HepG2 (cell line): ENCODE results near the gene DCLK1. TPM values are rescaled to one million over a fixed set of nuclear protein-coding genes. Genes with fewer than 3 reads are reported as not detected.

Experiments used
- ATAC-seq: fragments of 200-7000 bp; cut with Tn5 transposase; 3 replicates; pipeline ENCODE4 v1.9.1; 2020; ENCODE audit warnings: mild to moderate bottlenecking, moderate library complexity
- BruUV-seq: library from RNA; stranded (reverse); fragments of 400-500 nt; replicated peaks from 2 replicates; lab custom pipeline; 2021; lab: Mats Ljungman, UMichigan
- CTCF ChIA-PET: fragments of 300-600 bp; formaldehyde crosslinking; extraction: SDS; loops from one replicate; lab custom pipeline; 2021; ENCODE audit warnings: low total read pairs, inconsistent platforms, low intra/inter-chr PET ratio; lab: Yijun Ruan, JAX
- POLR2A ChIA-PET: fragments of 350-600 bp; sonication (Branson Sonifier 250); formaldehyde crosslinking; loops from one replicate; lab custom pipeline; 2020; ENCODE audit warnings: antibody characterized with exemption, inconsistent platforms; lab: Yijun Ruan, JAX
- DNase-seq: peaks from one replicate; pipeline ENCODE4 v3.0.0-alpha.2; 2015; ENCODE audit warnings: low spot score
- FAIRE-seq: peaks from 3 replicates; lab custom pipeline; 2011; peaks lifted over from hg19 to GRCh38; lab: Jason Lieb, UNC
- H2AFZ ChIP-seq: one replicate; pipeline ENCODE4 v1.6.1; 2011; ENCODE audit warnings: low read length, inconsistent platforms
- H3K27ac ChIP-seq: fragments of 300-600 bp; 3 replicates; pipeline ENCODE4 v1.8.0; 2011; ENCODE audit warnings: mixed run types, mild to moderate bottlenecking, mixed read lengths, low read length, inconsistent platforms; ENCODE audit not compliant: insufficient read depth; ENCODE audit errors: extremely low read length
- H3K27me3 ChIP-seq, 2 experiments: fragments of 200-600 bp in 1 of 2; 2 replicates in 1 of 2; 3 replicates in 1 of 2; pipeline versions ENCODE4 v1.6.0 to v1.8.0; 2011; ENCODE audit warnings: low read length in 2 of 2, mild to moderate bottlenecking in 2 of 2, moderate library complexity in 2 of 2, inconsistent platforms in 1 of 2; ENCODE audit not compliant: insufficient read depth in 2 of 2, control insufficient read depth in 1 of 2
- H3K36me3 ChIP-seq, 2 experiments: fragments of 200-600 bp in 1 of 2; replicated peaks in 1 of 2; 2 replicates in 1 of 2; 3 replicates in 1 of 2; pipeline versions ENCODE4 v1.5.1 to v1.8.0; 2011; ENCODE audit warnings: low read length in 2 of 2, inconsistent platforms in 1 of 2; ENCODE audit not compliant: insufficient read depth in 2 of 2, control insufficient read depth in 1 of 2
- H3K4me1 ChIP-seq: 2 replicates; pipeline ENCODE4 v1.5.1; 2012; ENCODE audit warnings: low read length, inconsistent platforms; ENCODE audit not compliant: insufficient read depth
- H3K4me2 ChIP-seq: 2 replicates; pipeline ENCODE4 v1.6.0; 2011; ENCODE audit warnings: low read depth, low read length, inconsistent platforms
- H3K4me3 ChIP-seq, 3 experiments: fragments of 200-600 bp in 1 of 3; sonication (generic), shearing (Covaris generic) in 1 of 3; replicated peaks in 1 of 3; 2 replicates each; pipeline ENCODE4 v1.5.1; 2011 to 2016; ENCODE audit warnings: low read length in 3 of 3, inconsistent platforms in 2 of 3, low read depth in 2 of 3, mild to moderate bottlenecking in 2 of 3, control low read depth in 1 of 3, mixed read lengths in 1 of 3; ENCODE audit not compliant: insufficient read depth in 1 of 3
- H3K79me2 ChIP-seq: one replicate; pipeline ENCODE4 v1.6.1; 2011; ENCODE audit warnings: low read length, inconsistent platforms; ENCODE audit not compliant: insufficient read depth
- H3K9ac ChIP-seq: 2 replicates; pipeline ENCODE4 v1.6.0; 2011; ENCODE audit warnings: mild to moderate bottlenecking, low read depth, low read length, inconsistent platforms; ENCODE audit not compliant: insufficient read depth
- H3K9me3 ChIP-seq: 2 replicates; pipeline ENCODE4 v1.5.1; 2012; ENCODE audit warnings: mild to moderate bottlenecking, low read length
- H4K20me1 ChIP-seq: 2 replicates; pipeline ENCODE4 v1.6.0; 2011; ENCODE audit warnings: inconsistent platforms, mild to moderate bottlenecking, low read length, moderate library complexity; ENCODE audit not compliant: insufficient read depth
- CREB3 ChIP-seq: sonication (generic); formaldehyde crosslinking; IDR thresholded peaks from 2 replicates; pipeline ENCODE4 v1.5.0; 2020; ENCODE audit warnings: missing genetic modification reagents
- CREBL2 ChIP-seq: sonication (generic); formaldehyde crosslinking; IDR thresholded peaks from 2 replicates; pipeline ENCODE4 v1.8.1; 2023; ENCODE audit warnings: missing genetic modification reagents, mild to moderate bottlenecking, borderline replicate concordance
- DNMT1 ChIP-seq: sonication (generic); formaldehyde crosslinking; IDR thresholded peaks from 2 replicates; pipeline ENCODE4 v1.5.1; 2020; ENCODE audit warnings: mild to moderate bottlenecking, missing genetic modification reagents
- MTERF4 ChIP-seq: sonication (generic); formaldehyde crosslinking; IDR thresholded peaks from 2 replicates; pipeline ENCODE4 v1.8.0; 2023; ENCODE audit warnings: mild to moderate bottlenecking, missing genetic modification reagents
- REPIN1 ChIP-seq: sonication (generic); formaldehyde crosslinking; IDR thresholded peaks from 2 replicates; pipeline ENCODE4 v1.8.0; 2022; ENCODE audit warnings: missing genetic modification reagents, low read depth, mild to moderate bottlenecking, borderline replicate concordance
- SALL2 ChIP-seq: sonication (generic); formaldehyde crosslinking; IDR thresholded peaks from 2 replicates; pipeline ENCODE4 v1.8.1; 2023; ENCODE audit warnings: mild to moderate bottlenecking, missing genetic modification reagents, inconsistent platforms
- TARDBP ChIP-seq: sonication (generic); formaldehyde crosslinking; IDR thresholded peaks from 2 replicates; pipeline ENCODE4 v1.8.0; 2022; ENCODE audit warnings: mild to moderate bottlenecking, missing genetic modification reagents
- TFDP1 ChIP-seq: IDR thresholded peaks from 2 replicates; pipeline ENCODE4 v1.6.1; 2016; ENCODE audit warnings: missing compliant biosample characterization, missing genetic modification reagents, borderline replicate concordance
- XBP1 ChIP-seq: sonication (generic); formaldehyde crosslinking; IDR thresholded peaks from 2 replicates; pipeline ENCODE4 v1.5.0; 2020; ENCODE audit warnings: missing genetic modification reagents
- ZKSCAN1 ChIP-seq: fragments of 150-350 bp; IDR thresholded peaks from 2 replicates; pipeline ENCODE4 v1.6.1; 2014; ENCODE audit warnings: low read length
- ZNF256 ChIP-seq: sonication (generic); formaldehyde crosslinking; conservative IDR thresholded peaks from 2 replicates; pipeline ENCODE4 v1.4.0; 2020; ENCODE audit warnings: missing genetic modification reagents
- ZNF333 ChIP-seq: sonication (generic); formaldehyde crosslinking; IDR thresholded peaks from 2 replicates; pipeline ENCODE4 v1.4.0; 2020; ENCODE audit warnings: mild to moderate bottlenecking, missing genetic modification reagents, borderline replicate concordance
- ZNF460 ChIP-seq: sonication (generic); formaldehyde crosslinking; IDR thresholded peaks from 2 replicates; pipeline ENCODE4 v1.5.1; 2020; ENCODE audit warnings: missing genetic modification reagents, mild to moderate bottlenecking, borderline replicate concordance
- ZNF546 ChIP-seq: sonication (generic); formaldehyde crosslinking; conservative IDR thresholded peaks from 2 replicates; pipeline ENCODE4 v1.8.1; 2023; ENCODE audit warnings: mild to moderate bottlenecking, missing genetic modification reagents
- ZNF766 ChIP-seq: sonication (generic); formaldehyde crosslinking; IDR thresholded peaks from 2 replicates; pipeline ENCODE4 v1.5.0; 2020; ENCODE audit warnings: missing genetic modification reagents, borderline replicate concordance
- ZSCAN30 ChIP-seq: sonication (generic); formaldehyde crosslinking; IDR thresholded peaks from 2 replicates; pipeline ENCODE4 v1.5.0; 2020; ENCODE audit warnings: mild to moderate bottlenecking, missing genetic modification reagents
- WGBS: methylation state at CpG from one replicate; pipeline ENCODE4 v1.1.6; 2017; ENCODE audit warnings: low lambda C conversion rate; 5-methylcytosine and 5-hydroxymethylcytosine counted together
- in situ Hi-C: cut with HindIII; loops from 2 replicates; pipeline ENCODE4 v1.10.0; 2017; ENCODE audit warnings: low pct_unique_long_range_greater_than_20kb; ENCODE audit not compliant: extremely low pct_ligation_motif_present
- intact Hi-C: fragments of 100-400 bp; cut with micrococcal nuclease; formaldehyde crosslinking; loops from one replicate; pipeline ENCODE4 v1.10.0; 2022; ENCODE audit not compliant: unreplicated experiment
- polyA plus RNA-seq, 8 experiments: library from polyadenylated mRNA; depleted of rRNA in 3 of 8; stranded (reverse) in 7 of 8; unstranded in 1 of 8; fragments of >200 nt; fragmentation: Illumina TruSeq in 4 of 8; extraction: Trizol in 4 of 8; gene quantifications; 2 replicates each; pipeline versions ENCODE4 v1.2.1 to v1.2.3, GENCODE V29; 2011 to 2016; ENCODE audit warnings: low read depth in 4 of 8, missing spikeins in 1 of 8, mixed read lengths in 1 of 8; ENCODE audit not compliant: insufficient read depth in 1 of 8
- total RNA-seq, 5 experiments: library from RNA; depleted of rRNA; stranded (reverse); fragments of >200 nt; fragmentation: Illumina TruSeq; extraction: Trizol; gene quantifications; 2 replicates each; pipeline ENCODE4 v1.2.3, GENCODE V29; 2016; ENCODE audit warnings: low read depth in 1 of 5

DCLK1 gene
- total and polyA plus RNA-seq, 2 of the 13 experiments (the other 11 are each of a cell fraction or from before 2014, with no cell fraction given): not detected

- no TSS peak for BruUV-seq
- in situ Hi-C loops: no loop called here
- 0% methylated on average over 1 of the region's 1 CpG for WGBS
- Histone ChIP-seq H2AFZ (no peak overlapping the region), H3K4me1 (no peaks in the 10 kb centered on the region), H3K9me3 (no peaks in the 10 kb centered on the region), H3K4me2 (no peak overlapping the region), H3K79me2 (no peaks in the 10 kb centered on the region), H4K20me1 (no peaks in the 10 kb centered on the region), H3K4me3 (no peak overlapping the region), H3K27me3 (peaks cover 0 to 9% of the 10 kb centered on the region in 2 experiments; a peak in 1 of 5 replicates), H3K27ac (no peak overlapping the region), H3K36me3 (no peaks in the 10 kb centered on the region), H3K9ac (no peak overlapping the region)
- no peak for TF ChIP-seq ZNF546
- no peak for TF ChIP-seq TARDBP
- no peak for TF ChIP-seq ZSCAN30
- no peak for TF ChIP-seq ZNF766 (CRISPR knock-in tag)
- no peak for TF ChIP-seq XBP1 (CRISPR knock-in tag)
- TF ChIP-seq SALL2 (CRISPR knock-in tag): no peak
- TF ChIP-seq ZKSCAN1: no peak
- ATAC-seq (no peak), FAIRE-seq (no peak), DNase-seq (no peak)
- intact Hi-C loops: no loop called here
- POLR2A ChIA-PET: no interaction called here
- CTCF ChIA-PET: no interaction called here
Measured at GRCh38 chr13:35914662-35915061, 216.5 kb downstream of the DCLK1 start.

GRCh38 chr13:35912841-35913240 lies 218.3 kb downstream of the DCLK1 start:
- Histone ChIP-seq H3K27ac (no peak overlapping the region), H4K20me1 (no peaks in the 10 kb centered on the region), H3K9ac (no peak overlapping the region), H3K79me2 (no peaks in the 10 kb centered on the region), H3K4me1 (no peaks in the 10 kb centered on the region), H3K9me3 (no peaks in the 10 kb centered on the region), H3K4me3 (no peak overlapping the region), H2AFZ (no peak overlapping the region), H3K36me3 (no peaks in the 10 kb centered on the region), H3K4me2 (no peak overlapping the region), H3K27me3 (peaks cover 0 to 4% of the 10 kb centered on the region in 2 experiments; a peak in 1 of 5 replicates)
- no peak for FAIRE-seq
- POLR2A ChIA-PET: no interaction called here
- intact Hi-C loops: no loop called here
- CTCF ChIA-PET: no interaction called here
- no TSS peak for BruUV-seq
- no peak for DNase-seq
- in situ Hi-C loops: no loop called here
- ATAC-seq: no peak
- WGBS: 0% methylated on average over 4 of the region's 7 CpGs
- TF ChIP-seq CREB3 (CRISPR knock-in tag) (no peak), DNMT1 (CRISPR knock-in tag) (no peak), CREBL2 (no peak), ZNF333 (CRISPR knock-in tag) (no peak), REPIN1 (no peak), ZNF256 (CRISPR knock-in tag) (no peak), TFDP1 (CRISPR knock-in tag) (no peak), ZNF460 (CRISPR knock-in tag) (no peak), MTERF4 (CRISPR knock-in tag) (no peak)
